Ureter (tissue), 1 donor: ENCODE measurements around the gene VIPR1. TPM values are rescaled to one million over a fixed set of nuclear protein-coding genes. Genes with fewer than 3 reads are reported as not detected.

Source experiments
- DNase-seq: peaks from one replicate; pipeline ENCODE4 v3.0.0-alpha.2; 2020; ENCODE audit warnings: low spot score
- total RNA-seq: library from RNA; stranded (reverse); gene quantifications from one replicate; pipeline ENCODE4 v1.2.4, GENCODE V29; 2023
- donor health status: DM: yes; HTN: yes; CAD: no.

Gene VIPR1
- total RNA-seq, 1 donor from 2014 or later: 72.7 TPM

GRCh38 chr3:42493126-42493797 is 9.2 kb upstream of the VIPR1 start:
- DNase-seq: peak; percentile 34

DNA sequence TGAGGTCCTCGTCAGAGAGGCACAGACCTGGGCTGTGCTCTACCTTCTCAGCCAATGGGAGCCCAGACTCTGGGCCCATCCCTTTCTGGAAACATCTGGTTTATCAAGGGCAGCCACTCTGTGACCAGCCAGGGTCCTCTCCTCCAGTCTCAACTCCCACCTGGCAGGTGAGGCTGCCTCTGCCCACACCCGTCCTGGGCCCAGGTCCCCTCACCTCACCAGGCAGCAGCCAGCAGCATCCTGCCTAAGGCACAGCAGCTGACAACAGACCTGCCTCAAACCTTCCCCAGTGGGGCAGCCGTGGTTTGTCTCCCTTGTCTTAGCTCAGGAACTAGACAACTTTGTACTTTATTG is 8.7 kb upstream of the VIPR1 start:
- peak; percentile 33 for DNase-seq

DNA sequence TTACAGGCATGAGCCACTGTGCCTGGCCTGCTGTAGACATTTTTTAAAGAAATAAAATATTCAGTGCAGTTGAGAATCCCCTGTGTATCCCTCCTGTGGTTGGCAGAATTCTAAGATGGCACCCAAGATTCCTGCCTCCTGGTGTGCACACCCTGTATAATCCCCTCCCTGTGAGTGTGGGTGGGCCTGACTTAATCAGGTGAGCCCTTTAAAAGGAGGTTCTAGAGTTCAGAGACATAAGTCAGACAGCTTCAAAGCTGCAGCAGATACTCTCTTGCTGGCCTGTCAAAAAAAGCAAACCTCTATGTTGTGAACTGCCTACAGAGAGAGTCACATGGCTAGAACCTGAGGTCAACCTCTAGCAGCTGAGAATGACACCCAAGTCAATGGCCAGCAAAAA is 7.0 kb upstream of the VIPR1 start:
- DNase-seq: no peak

DNA sequence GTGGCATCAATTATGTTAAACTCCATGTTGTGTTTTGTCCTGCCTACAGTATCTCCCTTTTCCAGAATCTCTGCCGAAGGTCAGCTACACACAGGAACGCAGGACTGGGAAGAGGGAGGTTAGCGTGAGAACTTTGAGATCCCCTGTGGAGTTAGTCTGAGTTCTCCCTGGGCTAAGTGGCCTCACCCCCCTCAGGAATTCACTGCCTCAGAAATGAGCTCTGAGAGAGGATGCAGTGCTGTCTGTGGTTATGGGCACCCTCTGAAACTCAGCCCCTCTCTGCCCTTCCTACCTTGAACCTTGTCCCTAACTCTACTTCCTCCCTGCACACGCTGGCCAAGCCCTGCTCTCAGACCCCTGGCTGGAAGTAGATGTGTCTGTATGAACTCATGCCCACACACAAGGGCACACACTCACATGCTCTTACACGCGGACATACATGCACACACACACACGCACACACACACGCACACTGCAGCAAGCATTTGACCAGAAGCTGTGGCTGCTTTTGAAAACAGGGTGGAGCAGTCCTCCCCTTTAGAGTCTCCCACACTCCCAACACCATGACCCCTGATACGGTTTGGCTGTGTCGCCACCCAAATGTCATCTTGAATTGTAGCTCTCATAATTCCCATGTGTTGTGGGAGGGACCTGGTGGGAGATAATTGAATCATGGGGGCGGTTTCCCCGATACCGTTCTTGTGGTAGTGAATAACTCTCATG is 5.3 kb upstream of the VIPR1 start:
- peak; percentile 46 for DNase-seq

GRCh38 chr3:42498034-42498433 is 4.4 kb upstream of the VIPR1 start:
- DNase-seq: no peak

- DNase-seq: peak; percentile 33
Observed at GRCh38 chr3:42498791-42499477, 3.5 kb upstream of the VIPR1 start.

DNA sequence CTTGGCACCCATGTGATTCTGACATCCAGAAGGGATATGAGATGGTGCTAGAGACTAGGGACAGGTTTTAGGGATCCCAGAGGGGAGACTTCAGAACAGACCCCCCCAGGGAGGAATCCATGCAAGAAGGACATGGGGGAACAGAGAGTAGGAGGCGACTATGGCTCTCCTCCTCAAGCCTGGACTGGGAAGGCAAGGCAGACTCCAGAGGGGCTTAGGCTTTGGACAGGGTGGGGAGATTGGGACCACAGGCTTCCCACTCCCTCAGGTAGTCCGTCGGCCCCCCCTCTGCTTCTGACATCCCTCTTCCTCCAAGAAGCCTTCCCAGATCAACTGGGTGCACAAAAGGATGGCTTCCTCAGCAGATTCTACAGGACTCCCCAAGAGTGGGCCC is 3.0 kb upstream of the VIPR1 start:
- DNase-seq: peak; percentile 38

- DNase-seq: peak; percentile 29
Observed at GRCh38 chr3:42500091-42500490, 2.4 kb upstream of the VIPR1 start.

GRCh38 chr3:42500909-42501308 is 1.5 kb upstream of the VIPR1 start:
- DNase-seq: peak; percentile 28

DNA sequence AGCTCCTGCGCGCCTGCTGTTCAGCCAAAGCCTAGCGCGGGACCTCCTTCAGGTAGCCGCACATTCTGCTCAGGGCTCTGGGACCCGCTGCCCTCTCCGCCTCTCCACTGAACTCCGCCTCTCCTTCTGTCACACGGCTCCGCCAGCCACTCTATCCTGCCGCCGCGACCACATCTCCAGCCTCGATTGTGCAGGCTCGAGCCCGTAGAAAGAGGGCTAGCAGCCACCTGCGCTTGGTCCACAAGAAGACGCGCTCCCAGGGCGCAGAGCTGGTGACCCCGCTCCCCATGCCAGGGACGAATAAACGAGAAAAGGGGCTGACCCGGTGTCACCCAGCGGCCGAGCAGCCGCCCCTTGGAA is 1.1 kb upstream of the VIPR1 start:
- peak; percentile 40 for DNase-seq

- peak; percentile 67 for DNase-seq
Observed at GRCh38 chr3:42501681-42502428, 588 bp upstream of the VIPR1 start.

DNA sequence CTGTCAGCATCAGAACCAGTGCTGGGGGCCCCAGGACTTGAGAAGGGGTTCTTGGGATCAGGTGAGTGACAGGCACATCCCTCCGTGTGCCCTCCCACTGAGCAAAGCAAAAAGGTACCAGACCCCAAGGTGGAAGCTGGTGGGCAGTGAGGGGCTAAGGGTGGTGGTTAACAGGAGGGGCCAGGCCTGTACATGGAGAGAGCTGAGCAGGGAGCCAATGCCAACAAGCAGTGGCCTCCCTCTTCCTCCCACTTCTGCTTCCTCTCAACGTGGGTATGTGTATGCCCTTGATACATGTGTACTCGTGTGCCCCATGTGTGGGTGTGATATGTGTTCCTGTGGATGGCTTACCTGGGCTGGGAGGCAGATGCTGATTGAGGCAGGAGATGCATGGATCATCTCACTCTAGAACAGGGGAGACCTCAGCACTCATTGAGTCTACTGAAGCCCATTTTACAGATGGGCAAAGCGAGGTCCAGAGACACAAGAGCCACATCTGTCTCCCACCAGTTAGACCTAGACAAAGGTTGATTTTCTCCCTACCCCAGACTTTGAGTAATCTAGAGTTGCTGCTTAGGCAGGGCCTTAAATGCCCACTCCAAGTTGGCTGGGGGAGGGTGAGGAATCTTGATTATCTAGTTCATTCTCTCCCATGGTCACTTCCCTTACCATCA is 945 bp downstream of the VIPR1 start:
- peak; percentile 40 for DNase-seq

GRCh38 chr3:42503957-42504333 is 1.5 kb downstream of the VIPR1 start:
- DNase-seq: peak; percentile 38

- peak; percentile 42 for DNase-seq
Observed at GRCh38 chr3:42504334-42505127, 2.1 kb downstream of the VIPR1 start.

GRCh38 chr3:42505128-42505848 is 2.8 kb downstream of the VIPR1 start:
- DNase-seq: peak; percentile 43

DNA sequence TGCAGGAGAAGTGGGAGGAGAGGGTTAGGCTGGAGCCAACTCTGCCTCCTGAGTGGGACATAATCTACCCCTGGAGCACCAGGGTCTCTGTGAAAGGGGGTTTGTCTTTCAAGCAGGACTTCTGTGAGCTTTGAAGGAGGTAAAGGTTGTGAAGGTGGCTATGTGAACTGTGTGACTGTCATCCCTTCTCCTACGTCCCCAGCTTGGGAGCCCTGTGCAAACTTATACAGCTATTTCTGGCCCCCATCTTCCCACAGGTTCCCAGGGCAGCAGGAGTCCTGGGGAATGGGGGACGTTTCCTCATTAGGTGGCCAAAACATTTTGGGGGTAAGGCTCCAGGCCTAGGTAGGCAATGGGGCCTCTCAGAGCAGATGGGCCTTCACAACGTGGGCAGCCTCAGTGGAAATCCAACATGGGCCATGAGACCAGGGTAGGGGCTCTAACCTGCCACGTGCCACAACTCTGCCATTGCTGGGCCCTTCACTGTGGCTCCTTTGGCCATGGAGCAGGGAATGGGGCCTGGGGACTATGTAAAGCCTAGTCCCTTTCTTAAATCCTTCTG is 3.5 kb downstream of the VIPR1 start:
- peak; percentile 38 for DNase-seq

DNA sequence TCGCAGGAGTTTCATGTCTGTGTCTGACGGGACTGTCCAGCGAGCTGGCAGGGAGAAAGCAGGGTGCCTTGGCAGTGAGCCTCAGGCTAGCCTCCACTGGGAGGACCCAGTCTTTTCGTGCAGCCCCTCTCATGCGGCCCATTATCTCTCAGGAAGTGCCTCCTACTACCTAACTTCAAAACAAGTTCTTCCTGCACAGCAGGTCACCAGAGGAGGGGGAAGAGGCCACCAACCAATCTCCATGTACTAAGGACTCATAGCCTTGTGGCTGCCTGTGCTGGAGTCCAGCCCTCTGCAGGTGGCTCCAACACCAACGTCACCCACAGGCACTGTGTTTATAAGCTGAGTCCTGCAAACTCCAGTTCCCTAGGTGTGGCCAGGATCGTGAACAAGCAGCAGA is 4.8 kb downstream of the VIPR1 start:
- peak; percentile 72 for DNase-seq

DNA sequence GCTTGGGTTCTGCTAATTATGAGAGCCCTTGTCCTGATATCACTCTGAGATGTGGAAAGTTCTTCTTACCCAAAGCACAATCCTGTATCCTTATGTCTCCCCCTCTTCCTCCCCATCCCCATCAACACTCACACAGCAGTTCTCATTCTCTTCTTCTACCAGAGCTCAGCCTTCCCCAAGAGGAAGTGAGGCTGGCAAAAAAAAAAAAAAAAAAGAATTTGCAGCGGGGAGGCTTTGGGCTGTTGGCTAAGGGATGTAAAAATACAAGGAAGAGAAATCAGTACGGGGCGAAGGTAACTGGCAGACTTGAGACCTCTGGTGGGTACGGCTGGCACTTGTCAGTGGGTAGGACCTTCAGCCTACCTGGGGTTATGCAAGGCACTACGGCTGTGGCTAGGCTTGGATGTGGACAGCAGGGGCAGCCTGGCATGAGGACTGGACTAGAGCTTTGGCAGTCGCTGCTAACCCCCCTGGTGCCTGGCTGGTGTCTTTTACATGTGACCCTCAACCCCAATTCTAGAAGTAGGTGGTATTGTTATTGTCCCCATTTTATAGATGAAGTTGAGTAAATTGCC is 5.4 kb downstream of the VIPR1 start:
- no peak for DNase-seq

DNA sequence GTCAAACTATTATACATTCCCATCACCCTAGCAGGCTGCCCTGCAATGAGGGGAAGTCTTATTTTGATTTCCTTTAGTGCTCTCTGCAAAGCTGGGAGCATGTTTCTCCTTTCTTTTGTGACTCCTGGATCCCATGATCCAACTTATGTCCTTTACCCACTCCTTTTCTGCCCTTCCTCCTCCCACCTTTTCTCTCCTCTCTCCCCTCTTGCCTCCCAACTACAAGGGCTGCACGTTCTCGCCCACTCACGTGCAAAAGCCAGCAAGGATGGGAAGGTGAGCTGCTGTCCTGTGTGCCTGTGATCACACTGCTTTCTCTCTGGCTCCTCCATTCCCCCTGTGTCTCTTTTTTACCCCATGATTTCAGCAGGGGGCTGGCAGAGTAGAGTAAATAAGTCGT is 6.1 kb downstream of the VIPR1 start:
- DNase-seq: no peak

- no peak for DNase-seq
Observed at GRCh38 chr3:42509111-42509510, 6.7 kb downstream of the VIPR1 start.
